Measurements from ENCODE around the gene PTPRD.

The PTPRD gene

GRCh38 chr9:10045598-10045997 is 567.2 kb downstream of the PTPRD start:
- DNase-seq = peak in 1 of 2 experiments; percentile 49

- DNase-seq = no peak
These were observed 571.0 kb downstream of the PTPRD start for GRCh38 chr9:10041726-10042229.

- DNase-seq = no peak
These were observed 576.7 kb downstream of the PTPRD start for GRCh38 chr9:10036095-10036494.

- DNase-seq = no peak
These were observed 580.6 kb downstream of the PTPRD start for GRCh38 chr9:10032166-10032565.

GRCh38 chr9:10026443-10026984 is 586.3 kb downstream of the PTPRD start:
- peak in 1 of 2 experiments; percentile 2 for DNase-seq

GRCh38 chr9:10015755-10016154 is 597.0 kb downstream of the PTPRD start:
- no peak for DNase-seq

- DNase-seq = no peak
These were observed 597.9 kb downstream of the PTPRD start for GRCh38 chr9:10014889-10015288.

GRCh38 chr9:10009401-10009800 is 603.4 kb downstream of the PTPRD start:
- no peak for DNase-seq

- peak; percentile 46 to 47 for DNase-seq
These were observed 604.6 kb downstream of the PTPRD start for GRCh38 chr9:10008101-10008799.

GRCh38 chr9:10007356-10007755 is 605.4 kb downstream of the PTPRD start:
- DNase-seq = peak; percentile 58 to 88

- no peak for DNase-seq
These were observed 607.6 kb downstream of the PTPRD start for GRCh38 chr9:10005206-10005605.

GRCh38 chr9:10003047-10003446 is 609.8 kb downstream of the PTPRD start:
- no peak for DNase-seq

- DNase-seq = no peak
These were observed 612.1 kb downstream of the PTPRD start for GRCh38 chr9:10000669-10001068.

GRCh38 chr9:9998491-9999287 is 614.1 kb downstream of the PTPRD start:
- peak in 1 of 2 experiments; percentile 22 for DNase-seq

- no peak for DNase-seq
These were observed 615.2 kb downstream of the PTPRD start for GRCh38 chr9:9997585-9997984.

GRCh38 chr9:9996259-9996658 is 616.5 kb downstream of the PTPRD start:
- no peak for DNase-seq

GRCh38 chr9:9992936-9993335 is 619.9 kb downstream of the PTPRD start:
- DNase-seq = no peak

- DNase-seq = no peak
These were observed 639.7 kb downstream of the PTPRD start for GRCh38 chr9:9973062-9973461.

GRCh38 chr9:9970514-9970913 is 642.3 kb downstream of the PTPRD start:
- no peak for DNase-seq

- no peak for DNase-seq
These were observed 649.0 kb downstream of the PTPRD start for GRCh38 chr9:9963841-9964240.

GRCh38 chr9:9961934-9962333 is 650.9 kb downstream of the PTPRD start:
- DNase-seq = no peak

GRCh38 chr9:9961487-9961886 is 651.3 kb downstream of the PTPRD start:
- no peak for DNase-seq

GRCh38 chr9:9951556-9952160 is 661.1 kb downstream of the PTPRD start:
- no peak for DNase-seq

Measured in NCI-H524 (cell line).